GM21447 (cell line): ENCODE data around the gene TDP2.

Experiments
- ATAC-seq: cut with Tn5 transposase; IDR thresholded peaks from one replicate; pipeline ENCODE4 v1.9.1; 2021; ENCODE audit not compliant: unreplicated experiment

Gene TDP2

GRCh38 chr6:24606200-24606930, 60.3 kb downstream of the TDP2 start:
- ATAC-seq = no peak

GRCh38 chr6:24603241-24603640, 63.5 kb downstream of the TDP2 start:
- no peak for ATAC-seq

GRCh38 chr6:24600903-24601302, 65.8 kb downstream of the TDP2 start:
- ATAC-seq = no peak
